Thymus (tissue), 11 donors: ENCODE results near the gene PRKCD. TPM values are rescaled to one million over a fixed set of nuclear protein-coding genes. Genes with fewer than 3 reads are reported as not detected.

Experiments used
- DNase-seq, 9 donors: peaks; one replicate each; pipeline ENCODE4 v3.0.0-alpha.2; 2013; ENCODE audit warnings: low spot score in 9 of 9, low read depth in 6 of 9, missing footprints in 1 of 9
- H3K27ac ChIP-seq, 2 donors: one replicate each; pipeline ENCODE4 v1.5.1; 2013; ENCODE audit warnings: control low read depth in 1 of 2, low read depth in 1 of 2, low read length in 1 of 2, mild to moderate bottlenecking in 1 of 2, moderate library complexity in 1 of 2
- H3K27me3 ChIP-seq, 2 donors: one replicate each; pipeline ENCODE4 v1.5.1; 2013; ENCODE audit warnings: low read length in 1 of 2; ENCODE audit not compliant: control insufficient read depth in 2 of 2, insufficient read depth in 1 of 2
- H3K36me3 ChIP-seq, 2 donors: one replicate each; pipeline ENCODE4 v1.5.1; 2013; ENCODE audit warnings: low read length in 1 of 2, mild to moderate bottlenecking in 1 of 2, moderate library complexity in 1 of 2; ENCODE audit not compliant: control insufficient read depth in 2 of 2, insufficient read depth in 2 of 2
- H3K4me1 ChIP-seq, 2 donors: one replicate each; pipeline ENCODE4 v1.5.1; 2013; ENCODE audit warnings: low read length in 2 of 2; ENCODE audit not compliant: control insufficient read depth in 2 of 2, insufficient read depth in 2 of 2
- H3K4me3 ChIP-seq, 2 donors: one replicate each; pipeline ENCODE4 v1.5.1; 2013; ENCODE audit warnings: low read length in 2 of 2, control low read depth in 1 of 2, mild to moderate bottlenecking in 1 of 2
- H3K9me3 ChIP-seq, 2 donors: one replicate each; pipeline ENCODE4 v1.5.1; 2013; ENCODE audit warnings: low read length in 1 of 2, mild to moderate bottlenecking in 1 of 2; ENCODE audit not compliant: control insufficient read depth in 2 of 2, insufficient read depth in 1 of 2
- WGBS: extraction: QIAGEN DNeasy Blood & Tissue Kit; methylation state at CpG from one replicate; pipeline ENCODE4 v1.1.7; 2013; 5-methylcytosine and 5-hydroxymethylcytosine counted together
- polyA plus RNA-seq: library from polyadenylated mRNA; stranded (reverse); fragments of 200-250 nt; gene quantifications from one replicate; pipeline ENCODE4 v1.2.3, GENCODE V29; 2013
- total RNA-seq: library from RNA; stranded (reverse); fragments of 120-200 nt; gene quantifications from one replicate; pipeline ENCODE4 v1.2.4, GENCODE V29; 2013
- donor health status: healthy.

Gene PRKCD
- total and polyA plus RNA-seq, 2 donors = 2.4 to 15.3 TPM

DNA sequence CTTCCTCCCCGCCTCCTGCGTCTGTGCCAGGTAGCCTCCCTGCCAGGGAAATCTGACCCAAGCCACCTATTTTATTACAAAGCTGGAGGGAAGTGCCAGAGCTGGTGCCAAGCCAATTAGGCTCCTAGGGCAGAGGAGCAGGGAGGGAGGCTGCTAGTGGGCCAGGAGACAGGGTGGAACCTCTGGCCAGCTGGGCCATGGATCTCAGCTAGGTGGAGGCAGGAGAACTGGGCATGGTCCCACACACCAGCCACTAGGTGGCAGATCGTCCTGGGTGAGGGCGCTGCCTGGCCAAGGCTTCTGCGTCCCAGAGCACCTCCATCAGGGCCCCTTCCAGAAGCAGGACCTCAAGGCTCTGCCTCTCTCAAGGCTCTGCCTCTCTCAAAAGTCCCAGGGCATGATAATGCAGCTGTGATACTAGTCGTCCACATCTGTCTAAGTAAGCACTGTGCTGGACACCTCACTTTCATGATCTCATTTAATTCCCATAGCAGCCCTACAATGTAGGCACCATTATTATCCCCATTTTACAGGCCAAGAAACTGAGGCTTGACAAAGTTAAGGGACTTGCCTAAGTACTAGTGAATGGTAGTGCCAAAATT lies 26.3 kb upstream of the PRKCD start:
- WGBS = 44% methylated on average over 6 of the region's 6 CpGs
- H3K27me3 ChIP-seq = no peaks in the 10 kb centered on the region
- peak in 6 of 9 donors; percentile 9 to 59 (median 43) for DNase-seq
- H3K4me3 ChIP-seq = no peak overlapping the region
- no peak overlapping the region for H3K27ac ChIP-seq
- H3K9me3 ChIP-seq = no peaks in the 10 kb centered on the region
- peaks cover 9 to 21% of the 10 kb centered on the region in 2 donors for H3K4me1 ChIP-seq
- no peaks in the 10 kb centered on the region for H3K36me3 ChIP-seq

DNA sequence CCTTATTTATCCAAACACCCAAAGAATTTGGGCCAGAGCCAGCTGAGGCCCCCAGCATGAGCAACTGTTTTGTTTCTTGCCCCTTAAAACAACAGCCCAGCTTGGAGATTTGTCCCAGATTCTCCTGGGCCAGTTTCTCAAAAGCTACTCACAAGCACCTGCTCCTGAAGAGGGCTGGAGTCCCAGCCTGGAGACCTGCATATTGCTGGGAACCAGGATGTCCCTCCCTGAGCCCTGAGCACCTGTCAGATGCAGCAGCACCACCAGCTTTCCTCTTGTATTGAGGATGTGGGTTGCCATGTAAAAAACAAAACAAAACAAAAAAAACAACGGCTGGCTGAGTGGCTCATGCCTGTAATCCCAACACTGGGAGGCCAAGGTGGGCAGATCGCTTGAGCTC lies 23.8 kb upstream of the PRKCD start:
- H3K27ac ChIP-seq = no peak overlapping the region
- no peak overlapping the region for H3K4me3 ChIP-seq
- DNase-seq = peak in 1 of 9 donors; percentile 26
- H3K36me3 ChIP-seq = no peaks in the 10 kb centered on the region
- 69% methylated on average over 2 of the region's 2 CpGs for WGBS
- H3K27me3 ChIP-seq = no peaks in the 10 kb centered on the region
- H3K9me3 ChIP-seq = no peaks in the 10 kb centered on the region
- H3K4me1 ChIP-seq = peaks cover 0 to 23% of the 10 kb centered on the region in 2 donors

- no peak for DNase-seq
- no peak overlapping the region for H3K27ac ChIP-seq
- WGBS = 99% methylated on average over 4 of the region's 4 CpGs
- no peak overlapping the region for H3K4me3 ChIP-seq
- H3K36me3 ChIP-seq = no peaks in the 10 kb centered on the region
- no peaks in the 10 kb centered on the region for H3K27me3 ChIP-seq
- H3K4me1 ChIP-seq = peaks cover 0 to 23% of the 10 kb centered on the region in 2 donors
- no peaks in the 10 kb centered on the region for H3K9me3 ChIP-seq
Observed at GRCh38 chr3:53137835-53138446, 23.1 kb upstream of the PRKCD start.

DNA sequence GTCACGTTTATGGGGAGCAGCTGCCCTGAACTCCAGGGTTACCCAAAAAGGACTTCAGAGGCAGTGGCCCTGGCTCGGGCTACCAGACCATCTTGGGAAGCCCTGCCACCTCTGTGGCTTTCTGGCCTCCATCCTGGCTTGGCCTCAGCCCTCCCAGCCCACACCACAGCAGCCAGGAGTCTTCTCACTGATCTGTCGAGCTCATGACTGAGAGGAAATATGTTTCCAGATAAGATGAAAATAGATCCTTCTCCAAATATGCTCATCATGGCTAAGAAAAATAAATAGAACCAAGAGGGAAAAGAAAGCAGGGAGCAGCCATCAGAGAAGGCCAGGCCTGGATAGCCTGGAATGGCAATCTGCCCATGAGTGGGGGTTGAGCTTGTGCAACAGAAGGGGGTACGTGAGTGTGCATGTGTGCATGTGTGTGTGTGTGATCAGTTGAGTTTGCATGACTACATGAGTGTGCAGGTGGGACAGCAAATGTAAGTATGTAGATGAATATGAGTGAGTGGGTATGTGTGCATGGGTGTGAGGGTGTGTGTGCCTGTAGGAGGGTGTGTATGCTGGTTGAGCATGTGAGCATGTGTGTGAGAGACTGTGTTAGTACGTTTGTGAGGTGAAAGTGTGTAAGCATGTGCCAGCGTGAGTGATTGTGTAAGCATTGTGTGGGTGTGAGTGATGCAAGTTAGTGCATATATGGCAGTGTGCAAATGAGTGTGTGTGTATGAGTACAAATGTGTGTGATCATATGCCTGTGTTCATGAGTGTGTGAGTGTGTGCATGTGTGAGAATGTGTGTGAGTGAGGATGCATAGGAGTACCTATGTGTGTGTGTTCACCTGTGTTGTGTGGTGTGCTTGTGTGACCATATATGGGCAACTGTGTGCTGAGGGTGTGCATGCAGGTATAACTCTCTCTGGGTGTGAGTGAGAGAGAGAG lies 20.8 kb upstream of the PRKCD start:
- Histone ChIP-seq H3K36me3 (no peaks in the 10 kb centered on the region), H3K9me3 (no peaks in the 10 kb centered on the region), H3K27me3 (no peaks in the 10 kb centered on the region), H3K27ac (no peak overlapping the region), H3K4me1 (peaks cover 0 to 23% of the 10 kb centered on the region in 2 donors), H3K4me3 (no peak overlapping the region)
- DNase-seq = no peak
- WGBS = 72% methylated on average over 6 of the region's 6 CpGs

DNA sequence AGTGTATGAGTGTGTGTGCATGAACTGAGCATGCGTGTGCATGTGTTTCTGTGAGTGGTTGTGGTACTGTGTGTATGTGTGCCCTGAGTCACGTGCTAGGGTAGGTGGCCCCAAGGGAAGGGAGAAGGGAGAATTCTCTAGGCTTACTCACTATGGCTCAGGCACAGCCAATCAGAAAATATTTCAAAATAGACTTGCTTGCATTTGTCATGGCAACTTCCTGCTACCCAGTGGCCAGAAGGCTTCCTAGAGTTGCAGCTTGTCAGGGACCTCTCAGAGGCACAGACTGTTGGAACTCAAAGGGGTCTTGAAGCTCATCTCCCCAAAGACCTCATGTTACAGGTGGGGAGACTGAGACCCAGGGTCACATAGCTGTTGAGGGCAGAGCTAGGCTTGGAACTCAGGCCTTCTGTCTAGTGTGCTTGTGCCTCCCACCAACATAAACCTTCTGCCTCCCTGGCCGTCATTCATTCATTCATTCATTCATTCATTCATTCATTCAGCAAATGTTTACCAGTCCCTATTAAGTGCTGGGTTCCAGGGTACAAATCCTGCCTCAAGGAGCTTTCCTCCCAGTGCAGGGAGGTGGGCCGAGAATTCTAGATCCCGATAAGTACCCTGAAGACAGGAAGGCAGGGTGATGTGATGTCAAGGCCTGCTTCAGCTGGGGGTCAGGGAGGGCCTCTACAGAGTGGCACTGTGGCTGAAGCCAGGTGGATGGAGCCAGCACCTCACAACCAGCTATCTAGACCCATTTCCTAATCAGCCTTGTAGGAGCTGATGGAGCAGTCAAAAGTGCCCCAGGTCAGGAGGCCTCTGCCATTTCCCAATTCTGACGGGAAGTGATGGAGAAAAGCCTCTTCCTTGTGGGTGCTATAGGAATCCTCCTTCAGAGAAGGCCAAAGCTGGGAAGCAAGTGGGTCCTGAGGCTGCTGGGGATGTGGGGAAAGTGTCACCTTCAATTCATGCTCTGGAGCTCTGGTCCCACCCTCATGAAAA lies 19.9 kb upstream of the PRKCD start:
- H3K36me3 ChIP-seq = no peaks in the 10 kb centered on the region
- no peak overlapping the region for H3K27ac ChIP-seq
- DNase-seq = no peak
- H3K27me3 ChIP-seq = no peaks in the 10 kb centered on the region
- 92% methylated on average over 6 of the region's 6 CpGs for WGBS
- H3K4me1 ChIP-seq = peaks cover 0 to 23% of the 10 kb centered on the region in 2 donors
- H3K4me3 ChIP-seq = no peak overlapping the region
- no peaks in the 10 kb centered on the region for H3K9me3 ChIP-seq

GRCh38 chr3:53142986-53143385 lies 18.0 kb upstream of the PRKCD start:
- WGBS = 49% methylated on average over 3 of the region's 3 CpGs
- no peak for DNase-seq

GRCh38 chr3:53144446-53144845 lies 16.6 kb upstream of the PRKCD start:
- peaks cover 0 to 12% of the 10 kb centered on the region in 2 donors for H3K4me1 ChIP-seq
- WGBS = 97% methylated on average over 4 of the region's 4 CpGs

More at GRCh38 chr3:53142986-53143385, 18.0 kb upstream of the PRKCD start:
- Histone ChIP-seq H3K36me3 (no peaks in the 10 kb centered on the region), H3K4me1 (peaks cover 0 to 12% of the 10 kb centered on the region in 2 donors), H3K9me3 (no peaks in the 10 kb centered on the region), H3K4me3 (no peak overlapping the region), H3K27me3 (no peaks in the 10 kb centered on the region), H3K27ac (no peak overlapping the region)

DNA sequence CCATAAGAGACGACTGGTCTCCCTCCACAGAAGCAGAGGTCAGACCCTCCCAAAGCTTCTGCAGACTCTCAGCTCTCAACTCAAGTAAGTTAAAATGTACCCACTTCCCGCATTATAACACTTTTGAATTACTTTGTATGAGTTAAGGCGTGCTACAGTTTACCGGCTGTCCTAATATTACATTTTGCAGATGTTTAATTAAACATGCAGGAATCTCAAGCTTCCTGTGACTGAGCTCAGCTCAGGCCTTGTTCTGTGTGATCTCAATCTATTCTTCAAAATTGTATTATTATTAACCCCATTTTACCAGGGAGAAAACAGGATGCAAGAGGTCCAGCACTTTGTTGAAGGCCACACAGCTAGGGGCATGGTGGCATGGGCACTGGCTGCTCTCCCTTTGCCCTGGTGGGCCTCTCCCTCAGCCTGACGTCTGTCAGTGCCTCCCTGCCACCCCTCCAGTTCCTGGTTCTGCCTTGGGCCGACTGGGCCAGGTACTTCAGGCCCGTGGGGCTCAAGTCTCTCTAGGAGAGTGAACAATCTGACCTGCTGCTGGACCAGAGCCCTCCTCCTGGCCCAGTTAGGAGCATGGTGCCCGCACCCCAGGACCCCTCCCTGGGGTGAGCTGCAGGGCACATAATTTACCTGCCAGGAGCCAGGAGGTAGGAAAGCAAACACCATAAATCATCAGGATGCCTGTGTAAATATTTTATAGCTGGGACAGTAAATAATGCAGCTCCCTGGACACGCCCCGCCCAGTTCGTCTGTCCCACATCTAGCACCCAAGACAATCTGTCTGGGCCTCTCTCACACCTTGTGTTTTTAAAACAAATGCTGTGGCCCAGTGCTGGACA lies 15.9 kb upstream of the PRKCD start:
- 89% methylated on average over 11 of the region's 11 CpGs for WGBS
- H3K4me3 ChIP-seq = no peak overlapping the region
- no peak for DNase-seq
- H3K9me3 ChIP-seq = no peaks in the 10 kb centered on the region
- no peak overlapping the region for H3K27ac ChIP-seq
- peaks cover 0 to 12% of the 10 kb centered on the region in 2 donors for H3K4me1 ChIP-seq
- no peaks in the 10 kb centered on the region for H3K36me3 ChIP-seq
- no peaks in the 10 kb centered on the region for H3K27me3 ChIP-seq

More at GRCh38 chr3:53144446-53144845, 16.6 kb upstream of the PRKCD start:
- H3K4me3 ChIP-seq = no peak overlapping the region
- no peak overlapping the region for H3K27ac ChIP-seq
- no peaks in the 10 kb centered on the region for H3K27me3 ChIP-seq
- DNase-seq = no peak
- no peaks in the 10 kb centered on the region for H3K9me3 ChIP-seq
- no peaks in the 10 kb centered on the region for H3K36me3 ChIP-seq
